Lower leg skin (tissue), 3 donors: ENCODE results near the gene GLA.

ENCODE experiments used
- POLR2A ChIP-seq, 2 donors: fragments of 450-650 bp; IDR thresholded peaks; one replicate each; pipeline ENCODE4 v1.6.1; 2016 to 2017; ENCODE audit warnings: antibody characterized with exemption in 2 of 2, mild to moderate bottlenecking in 1 of 2, moderate library complexity in 1 of 2
- TF ChIP-seq, protein P1 (sequence below), 3 donors: fragments of 450-650 bp; IDR thresholded peaks; one replicate each; pipeline ENCODE4 v1.5.1; 2016; ENCODE audit warnings: antibody characterized with exemption in 3 of 3, mild to moderate bottlenecking in 3 of 3, moderate library complexity in 2 of 3

- TF ChIP-seq POLR2A (IDR thresholded peaks at IDR 0.05): no peak
- TF ChIP-seq, protein P1, sequence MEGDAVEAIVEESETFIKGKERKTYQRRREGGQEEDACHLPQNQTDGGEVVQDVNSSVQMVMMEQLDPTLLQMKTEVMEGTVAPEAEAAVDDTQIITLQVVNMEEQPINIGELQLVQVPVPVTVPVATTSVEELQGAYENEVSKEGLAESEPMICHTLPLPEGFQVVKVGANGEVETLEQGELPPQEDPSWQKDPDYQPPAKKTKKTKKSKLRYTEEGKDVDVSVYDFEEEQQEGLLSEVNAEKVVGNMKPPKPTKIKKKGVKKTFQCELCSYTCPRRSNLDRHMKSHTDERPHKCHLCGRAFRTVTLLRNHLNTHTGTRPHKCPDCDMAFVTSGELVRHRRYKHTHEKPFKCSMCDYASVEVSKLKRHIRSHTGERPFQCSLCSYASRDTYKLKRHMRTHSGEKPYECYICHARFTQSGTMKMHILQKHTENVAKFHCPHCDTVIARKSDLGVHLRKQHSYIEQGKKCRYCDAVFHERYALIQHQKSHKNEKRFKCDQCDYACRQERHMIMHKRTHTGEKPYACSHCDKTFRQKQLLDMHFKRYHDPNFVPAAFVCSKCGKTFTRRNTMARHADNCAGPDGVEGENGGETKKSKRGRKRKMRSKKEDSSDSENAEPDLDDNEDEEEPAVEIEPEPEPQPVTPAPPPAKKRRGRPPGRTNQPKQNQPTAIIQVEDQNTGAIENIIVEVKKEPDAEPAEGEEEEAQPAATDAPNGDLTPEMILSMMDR (IDR thresholded peaks at IDR 0.05): no peak
Observed at GRCh38 chrX:101409043-101409442, 1.3 kb upstream of the GLA start.
